HepG2 (cell line): ENCODE results near the gene TPM3. TPM values are rescaled to one million over a fixed set of nuclear protein-coding genes. Genes with fewer than 3 reads are reported as not detected.

Experiments
- ARHGAP35 ChIP-seq: sonication (generic); formaldehyde crosslinking; IDR thresholded peaks from 2 replicates; pipeline ENCODE4 v1.9.0; 2022; ENCODE audit warnings: mild to moderate bottlenecking, inconsistent platforms, moderate library complexity, missing genetic modification reagents, borderline replicate concordance
- ATF7-NPFF ChIP-seq: sonication (generic); formaldehyde crosslinking; IDR thresholded peaks from 2 replicates; pipeline ENCODE4 v1.8.1; 2023; ENCODE audit warnings: mild to moderate bottlenecking, low read depth, missing genetic modification reagents, moderate library complexity
- HNF1B ChIP-seq: sonication (generic); formaldehyde crosslinking; IDR thresholded peaks from 2 replicates; pipeline ENCODE4 v1.5.1; 2020; ENCODE audit warnings: mild to moderate bottlenecking, moderate library complexity, missing genetic modification reagents
- MIER2 ChIP-seq: IDR thresholded peaks from 2 replicates; pipeline ENCODE4 v1.6.1; 2016; ENCODE audit warnings: missing biosample characterization, missing genetic modification reagents
- NRL ChIP-seq: sonication (generic); formaldehyde crosslinking; IDR thresholded peaks from 2 replicates; pipeline ENCODE4 v1.5.0; 2020; ENCODE audit warnings: missing genetic modification reagents, mild to moderate bottlenecking, moderate library complexity, borderline replicate concordance
- PITX1 ChIP-seq: sonication (generic); formaldehyde crosslinking; IDR thresholded peaks from 2 replicates; pipeline ENCODE4 v1.5.1; 2020; ENCODE audit warnings: mild to moderate bottlenecking, missing genetic modification reagents
- RAD51 ChIP-seq: fragments of 450-650 bp; IDR thresholded peaks from 2 replicates; pipeline ENCODE4 v1.6.1; 2016; ENCODE audit warnings: borderline replicate concordance
- SAP130 ChIP-seq: IDR thresholded peaks from 2 replicates; pipeline ENCODE4 v1.6.1; 2016; ENCODE audit warnings: low read depth
- SMC3 ChIP-seq: IDR thresholded peaks from 2 replicates; pipeline ENCODE4 v1.6.1; 2011; ENCODE audit warnings: low read length, improper control_type of control experiment
- STAG1 ChIP-seq: sonication (generic); formaldehyde crosslinking; IDR thresholded peaks from 2 replicates; pipeline ENCODE4 v1.4.0; 2020; ENCODE audit warnings: missing genetic modification reagents
- THAP7 ChIP-seq: sonication (generic); formaldehyde crosslinking; IDR thresholded peaks from 2 replicates; pipeline ENCODE4 v1.8.1; 2023; ENCODE audit warnings: mild to moderate bottlenecking, missing genetic modification reagents
- THRA ChIP-seq: sonication (generic); formaldehyde crosslinking; IDR thresholded peaks from 2 replicates; pipeline ENCODE4 v1.4.0; 2020; ENCODE audit warnings: missing genetic modification reagents, borderline replicate concordance
- ZNF136 ChIP-seq: sonication (generic); formaldehyde crosslinking; IDR thresholded peaks from 2 replicates; pipeline ENCODE4 v1.8.1; 2022; ENCODE audit warnings: low read depth, mild to moderate bottlenecking, moderate library complexity, missing genetic modification reagents
- ZSCAN25 ChIP-seq: sonication (generic); formaldehyde crosslinking; IDR thresholded peaks from 2 replicates; pipeline ENCODE4 v1.8.0; 2022; ENCODE audit warnings: mild to moderate bottlenecking, missing genetic modification reagents
- polyA plus RNA-seq, 8 experiments: library from polyadenylated mRNA; depleted of rRNA in 3 of 8; stranded (reverse) in 7 of 8; unstranded in 1 of 8; fragments of >200 nt; fragmentation: Illumina TruSeq in 4 of 8; extraction: Trizol in 4 of 8; gene quantifications; 2 replicates each; pipeline versions ENCODE4 v1.2.1 to v1.2.3, GENCODE V29; 2011 to 2016; ENCODE audit warnings: low read depth in 4 of 8, missing spikeins in 1 of 8, mixed read lengths in 1 of 8; ENCODE audit not compliant: insufficient read depth in 1 of 8
- total RNA-seq, 5 experiments: library from RNA; depleted of rRNA; stranded (reverse); fragments of >200 nt; fragmentation: Illumina TruSeq; extraction: Trizol; gene quantifications; 2 replicates each; pipeline ENCODE4 v1.2.3, GENCODE V29; 2016; ENCODE audit warnings: low read depth in 1 of 5
- TF ChIP-seq, protein P1 (sequence below): sonication (generic); formaldehyde crosslinking; IDR thresholded peaks from 2 replicates; pipeline ENCODE4 v1.4.0; 2020; ENCODE audit warnings: missing genetic modification reagents
- TF ChIP-seq, protein P2 (sequence below): sonication (generic); IDR thresholded peaks from 2 replicates; pipeline ENCODE4 v1.6.1; 2016; ENCODE audit warnings: low read depth, borderline replicate concordance
- TF ChIP-seq, protein P3 (sequence below): sonication (generic); formaldehyde crosslinking; IDR thresholded peaks from 2 replicates; pipeline ENCODE4 v1.5.0; 2020; ENCODE audit warnings: mild to moderate bottlenecking, missing genetic modification reagents, moderate library complexity

Gene TPM3
- total and polyA plus RNA-seq, 2 of the 13 experiments (the other 11 are each of a cell fraction or from before 2014, with no cell fraction given) = 160 to 307 TPM

- TF ChIP-seq RAD51 (no peak), SMC3 (peak; percentile 59; the same call in 1 of the 2 replicates), ZNF136 (CRISPR knock-in tag) (0 out of 2 replicates have a peak, but pooled peaks have one; percentile 64), HNF1B (CRISPR knock-in tag) (0 out of 2 replicates have a peak, but pooled peaks have one; percentile 2), THRA (no peak), SAP130 (CRISPR knock-in tag) (peak; percentile 9), ATF7-NPFF (CRISPR knock-in tag) (no peak), PITX1 (CRISPR knock-in tag) (peak; percentile 49; the same call in 1 of the 2 replicates), ARHGAP35 (CRISPR knock-in tag) (no peak), MIER2 (CRISPR knock-in tag) (no peak), STAG1 (CRISPR knock-in tag) (peak; percentile 68), NRL (CRISPR knock-in tag) (no peak), THAP7 (CRISPR knock-in tag) (0 out of 2 replicates have a peak, but pooled peaks have one; percentile 32), ZSCAN25 (CRISPR knock-in tag) (peak; percentile 24; the same call in 1 of the 2 replicates)
- TF ChIP-seq, protein P1, sequence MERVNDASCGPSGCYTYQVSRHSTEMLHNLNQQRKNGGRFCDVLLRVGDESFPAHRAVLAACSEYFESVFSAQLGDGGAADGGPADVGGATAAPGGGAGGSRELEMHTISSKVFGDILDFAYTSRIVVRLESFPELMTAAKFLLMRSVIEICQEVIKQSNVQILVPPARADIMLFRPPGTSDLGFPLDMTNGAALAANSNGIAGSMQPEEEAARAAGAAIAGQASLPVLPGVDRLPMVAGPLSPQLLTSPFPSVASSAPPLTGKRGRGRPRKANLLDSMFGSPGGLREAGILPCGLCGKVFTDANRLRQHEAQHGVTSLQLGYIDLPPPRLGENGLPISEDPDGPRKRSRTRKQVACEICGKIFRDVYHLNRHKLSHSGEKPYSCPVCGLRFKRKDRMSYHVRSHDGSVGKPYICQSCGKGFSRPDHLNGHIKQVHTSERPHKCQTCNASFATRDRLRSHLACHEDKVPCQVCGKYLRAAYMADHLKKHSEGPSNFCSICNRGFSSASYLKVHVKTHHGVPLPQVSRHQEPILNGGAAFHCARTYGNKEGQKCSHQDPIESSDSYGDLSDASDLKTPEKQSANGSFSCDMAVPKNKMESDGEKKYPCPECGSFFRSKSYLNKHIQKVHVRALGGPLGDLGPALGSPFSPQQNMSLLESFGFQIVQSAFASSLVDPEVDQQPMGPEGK (CRISPR knock-in tag) = peak; percentile 26; the same call in 1 of the 2 replicates
- TF ChIP-seq, protein P2, sequence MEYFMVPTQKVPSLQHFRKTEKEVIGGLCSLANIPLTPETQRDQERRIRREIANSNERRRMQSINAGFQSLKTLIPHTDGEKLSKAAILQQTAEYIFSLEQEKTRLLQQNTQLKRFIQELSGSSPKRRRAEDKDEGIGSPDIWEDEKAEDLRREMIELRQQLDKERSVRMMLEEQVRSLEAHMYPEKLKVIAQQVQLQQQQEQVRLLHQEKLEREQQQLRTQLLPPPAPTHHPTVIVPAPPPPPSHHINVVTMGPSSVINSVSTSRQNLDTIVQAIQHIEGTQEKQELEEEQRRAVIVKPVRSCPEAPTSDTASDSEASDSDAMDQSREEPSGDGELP = peak; percentile 32; the same call in 1 of the 2 replicates
- TF ChIP-seq, protein P3, sequence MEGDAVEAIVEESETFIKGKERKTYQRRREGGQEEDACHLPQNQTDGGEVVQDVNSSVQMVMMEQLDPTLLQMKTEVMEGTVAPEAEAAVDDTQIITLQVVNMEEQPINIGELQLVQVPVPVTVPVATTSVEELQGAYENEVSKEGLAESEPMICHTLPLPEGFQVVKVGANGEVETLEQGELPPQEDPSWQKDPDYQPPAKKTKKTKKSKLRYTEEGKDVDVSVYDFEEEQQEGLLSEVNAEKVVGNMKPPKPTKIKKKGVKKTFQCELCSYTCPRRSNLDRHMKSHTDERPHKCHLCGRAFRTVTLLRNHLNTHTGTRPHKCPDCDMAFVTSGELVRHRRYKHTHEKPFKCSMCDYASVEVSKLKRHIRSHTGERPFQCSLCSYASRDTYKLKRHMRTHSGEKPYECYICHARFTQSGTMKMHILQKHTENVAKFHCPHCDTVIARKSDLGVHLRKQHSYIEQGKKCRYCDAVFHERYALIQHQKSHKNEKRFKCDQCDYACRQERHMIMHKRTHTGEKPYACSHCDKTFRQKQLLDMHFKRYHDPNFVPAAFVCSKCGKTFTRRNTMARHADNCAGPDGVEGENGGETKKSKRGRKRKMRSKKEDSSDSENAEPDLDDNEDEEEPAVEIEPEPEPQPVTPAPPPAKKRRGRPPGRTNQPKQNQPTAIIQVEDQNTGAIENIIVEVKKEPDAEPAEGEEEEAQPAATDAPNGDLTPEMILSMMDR (CRISPR knock-in tag) = peak; percentile 68
Observed at GRCh38 chr1:154198756-154199562, 7.1 kb upstream of the TPM3 start (continued).
